A549 treated with ZK216348 at 1 μM for 4 hours (cell line): ENCODE data around the gene KCNK16. TPM values are rescaled to one million over a fixed set of nuclear protein-coding genes. Genes with fewer than 3 reads are reported as not detected.

Experiments used
- total RNA-seq: library from RNA; stranded (reverse); fragments of 200-300 nt; extraction: Qiagen RNA extraction; gene quantifications from 5 replicates; pipeline ENCODE4 v1.2.3, GENCODE V29; 2022; ENCODE audit warnings: low read depth

Gene KCNK16
- total RNA-seq, result not detected in 5 replicates

DNA sequence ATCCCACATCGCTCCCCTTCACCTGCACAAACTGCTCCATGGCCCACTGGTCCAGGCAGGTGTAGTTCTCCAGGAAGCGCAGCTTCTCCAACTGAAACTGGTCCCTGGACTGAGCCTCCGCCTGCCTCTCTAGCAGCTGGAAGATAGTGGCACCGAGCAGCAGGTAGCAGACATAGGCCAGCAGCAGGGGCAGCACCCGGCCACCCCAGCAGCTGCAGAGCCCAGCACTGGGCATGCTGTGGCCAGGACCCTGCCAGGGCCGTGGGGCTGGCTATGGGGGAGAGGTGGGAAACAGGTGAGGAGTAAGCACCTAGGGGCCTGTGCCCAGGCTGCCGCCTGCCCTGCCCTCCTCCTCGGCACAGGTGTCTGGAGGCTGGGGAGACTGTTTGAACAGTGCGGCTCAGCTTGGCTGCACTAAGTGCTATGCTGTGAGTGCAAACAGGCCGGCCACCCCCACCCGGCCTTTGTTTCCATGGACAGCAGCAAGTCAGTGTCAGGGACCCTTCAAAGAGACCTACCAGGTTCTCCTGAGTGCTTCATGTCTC is at the start of gene KCNK16:
KCNK16 (minus strand) TSS at position 397 of the 545 bp plus-strand sequence; CDS start at position 235, 162 bp downstream.

DNA sequence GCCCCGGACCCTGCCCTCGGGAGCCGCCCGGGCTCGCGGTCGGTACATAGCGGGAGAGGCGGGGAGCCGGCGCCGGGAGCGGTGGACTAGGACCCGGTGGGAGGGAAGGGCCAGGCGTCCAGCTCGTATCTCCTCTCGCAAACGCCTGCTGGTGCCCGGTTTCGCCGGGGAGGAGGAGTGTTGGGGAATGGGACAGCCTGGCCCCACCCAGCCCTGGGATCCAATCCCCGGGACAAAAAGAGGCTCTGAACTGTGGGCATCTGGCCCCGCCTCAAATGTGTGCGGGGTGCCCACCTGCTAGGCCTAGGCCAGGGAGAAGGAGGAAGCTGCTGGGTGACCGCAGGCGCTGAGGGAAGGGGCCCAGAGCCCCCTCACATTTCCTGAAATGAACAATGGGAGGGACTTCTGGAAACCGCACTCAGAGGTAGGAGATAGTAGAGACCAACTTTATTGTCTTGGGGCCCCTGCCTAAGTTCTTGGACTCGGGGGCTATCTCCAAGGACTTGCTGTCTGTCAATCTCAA is 8.2 kb downstream of the KCNK16 start, which contains the start of gene KCNK17:
KCNK17 (minus strand) TSS at position 147 of the 523 bp plus-strand sequence; CDS start at position 48, 99 bp downstream.

Other genes starting within 250 kb of the KCNK16 start
- gene SAYSD1, start 207.5 kb downstream of the KCNK16 start, total RNA-seq, result 4.8 to 7.1 TPM (median 6.1 TPM) in 5 replicates
- 0.92 to 1.6 TPM (median 1.5 TPM) in 5 replicates for gene KCNK5, start 93.2 kb downstream of the KCNK16 start, total RNA-seq
- gene KCNK17, start 8.3 kb downstream of the KCNK16 start, total RNA-seq, result not detected in 5 replicates